Measurements from ENCODE around the gene PEX14.
A peak's percentile ranks its signal among the peaks of the same experiment; 100 is the strongest.

Gene PEX14

DNA sequence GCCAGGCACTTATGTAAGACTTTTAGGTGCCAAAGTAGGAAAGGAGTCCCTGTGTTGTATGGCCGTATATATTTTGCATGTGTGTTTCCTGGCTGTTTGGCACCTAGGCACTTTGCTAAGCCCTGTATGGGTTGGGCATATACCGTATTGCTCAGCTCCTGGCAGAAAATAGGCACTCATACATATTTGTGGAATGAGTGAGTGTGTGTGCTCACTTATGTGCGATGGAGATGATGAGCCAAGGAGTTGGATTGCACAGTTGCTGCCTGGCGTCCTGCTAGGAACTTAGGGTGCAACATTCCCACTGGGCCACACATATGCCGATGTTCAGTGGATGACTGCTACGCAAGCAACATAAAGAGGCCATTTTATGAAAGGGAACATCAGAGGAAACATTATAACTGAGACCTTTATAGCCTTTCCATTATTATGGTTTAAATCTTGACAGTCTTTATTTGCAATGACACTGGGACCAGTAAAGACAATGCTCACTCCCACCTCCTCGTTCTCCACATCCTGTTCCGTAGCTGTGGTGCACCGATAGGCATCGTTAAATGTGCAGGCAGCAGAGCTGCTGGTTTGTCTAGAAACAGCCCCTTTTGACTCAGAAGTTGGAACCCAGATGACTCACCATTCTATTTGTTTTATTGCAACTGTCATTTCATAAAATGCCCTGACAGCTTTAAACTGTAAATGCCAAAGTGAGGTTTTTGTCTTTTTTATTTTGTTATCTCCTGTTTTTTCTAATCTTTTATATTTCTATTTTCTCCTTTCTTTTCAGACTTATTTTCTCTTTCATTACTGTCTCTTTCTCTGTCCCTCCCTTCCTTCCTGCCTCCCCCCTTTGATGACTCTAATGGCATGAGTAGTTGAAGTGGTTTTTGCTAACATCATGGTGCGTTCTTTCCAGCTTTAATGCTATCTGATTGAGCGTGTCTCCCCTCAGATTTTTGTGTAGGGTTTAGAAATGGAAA lies 36.1 kb downstream of the PEX14 start:
- no peak overlapping the region for H3K4me3 ChIP-seq (ENCODE audit: low read depth, low read length)
- no peak overlapping the region for H3K27ac ChIP-seq (ENCODE audit: low read depth, low read length)
- H3K36me3 ChIP-seq (ENCODE audit: control insufficient read depth, insufficient read depth, low read length): no peaks in the 10 kb centered on the region
- no peaks in the 10 kb centered on the region for H3K9me3 ChIP-seq (ENCODE audit: control insufficient read depth, insufficient read depth, low read length)
- H3K9ac ChIP-seq (ENCODE audit: low read depth, low read length): no peak overlapping the region
- peaks cover 31% of the 10 kb centered on the region for H3K4me1 ChIP-seq (ENCODE audit: control insufficient read depth, insufficient read depth, low read length)
- H3K27me3 ChIP-seq (ENCODE audit: control insufficient read depth, insufficient read depth, low read length): no peaks in the 10 kb centered on the region

DNA sequence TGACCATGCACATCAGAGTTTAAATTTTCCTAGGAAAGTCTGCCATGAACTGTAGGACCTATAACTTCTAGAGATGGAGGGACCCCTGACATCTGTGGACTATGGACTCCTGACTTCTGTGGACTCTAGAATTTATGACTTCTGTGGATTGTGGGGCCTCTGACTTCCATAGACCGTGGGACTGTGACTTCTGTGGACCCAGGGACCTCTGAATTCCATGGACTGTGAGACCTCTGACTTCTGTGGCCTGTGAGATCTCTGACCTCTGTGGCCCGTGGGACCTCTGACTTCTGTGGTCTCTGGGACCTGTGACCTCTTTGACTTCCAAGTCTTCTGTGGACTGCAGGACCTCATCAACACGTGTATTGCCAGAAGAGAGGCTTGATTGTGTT lies 36.7 kb downstream of the PEX14 start:
- Histone ChIP-seq H3K4me1 (ENCODE audit: control insufficient read depth, insufficient read depth, low read length) (peaks cover 37% of the 10 kb centered on the region), H3K4me3 (ENCODE audit: low read depth, low read length) (no peak overlapping the region)

DNA sequence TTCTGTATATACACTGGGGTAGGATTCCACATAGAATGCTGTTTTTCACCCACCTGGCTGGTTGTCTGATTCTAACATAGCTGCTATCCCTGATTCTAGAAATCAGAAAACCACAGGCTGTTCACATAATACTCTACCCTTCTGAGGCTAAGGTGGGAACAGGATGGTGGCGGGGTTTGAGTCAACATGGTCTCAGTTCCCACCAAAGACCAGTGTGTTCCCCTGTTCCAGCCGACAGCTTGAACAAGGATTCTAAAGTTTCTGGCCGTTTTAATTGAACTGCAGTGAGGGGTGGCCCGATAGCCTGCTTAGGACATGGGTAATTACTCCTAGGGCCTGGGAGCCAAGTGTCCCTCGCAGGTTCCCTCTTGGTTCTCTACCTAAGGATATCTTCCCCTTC lies 38.4 kb downstream of the PEX14 start:
- H3K27me3 ChIP-seq (ENCODE audit: control insufficient read depth, insufficient read depth, low read length): no peaks in the 10 kb centered on the region
- peak overlapping the region; percentile 58 for H3K27ac ChIP-seq (ENCODE audit: low read depth, low read length)
- H3K4me3 ChIP-seq (ENCODE audit: low read depth, low read length): no peak overlapping the region
- no peaks in the 10 kb centered on the region for H3K9me3 ChIP-seq (ENCODE audit: control insufficient read depth, insufficient read depth, low read length)
- no peaks in the 10 kb centered on the region for H3K36me3 ChIP-seq (ENCODE audit: control insufficient read depth, insufficient read depth, low read length)
- H3K4me1 ChIP-seq (ENCODE audit: control insufficient read depth, insufficient read depth, low read length): peaks cover 54% of the 10 kb centered on the region
- no peak overlapping the region for H3K9ac ChIP-seq (ENCODE audit: low read depth, low read length)

More for the DNA sequence above, 36.7 kb downstream of the PEX14 start:
- H3K36me3 ChIP-seq (ENCODE audit: control insufficient read depth, insufficient read depth, low read length): no peaks in the 10 kb centered on the region
- no peaks in the 10 kb centered on the region for H3K9me3 ChIP-seq (ENCODE audit: control insufficient read depth, insufficient read depth, low read length)
- no peak overlapping the region for H3K27ac ChIP-seq (ENCODE audit: low read depth, low read length)
- no peak overlapping the region for H3K9ac ChIP-seq (ENCODE audit: low read depth, low read length)
- H3K27me3 ChIP-seq (ENCODE audit: control insufficient read depth, insufficient read depth, low read length): no peaks in the 10 kb centered on the region

DNA sequence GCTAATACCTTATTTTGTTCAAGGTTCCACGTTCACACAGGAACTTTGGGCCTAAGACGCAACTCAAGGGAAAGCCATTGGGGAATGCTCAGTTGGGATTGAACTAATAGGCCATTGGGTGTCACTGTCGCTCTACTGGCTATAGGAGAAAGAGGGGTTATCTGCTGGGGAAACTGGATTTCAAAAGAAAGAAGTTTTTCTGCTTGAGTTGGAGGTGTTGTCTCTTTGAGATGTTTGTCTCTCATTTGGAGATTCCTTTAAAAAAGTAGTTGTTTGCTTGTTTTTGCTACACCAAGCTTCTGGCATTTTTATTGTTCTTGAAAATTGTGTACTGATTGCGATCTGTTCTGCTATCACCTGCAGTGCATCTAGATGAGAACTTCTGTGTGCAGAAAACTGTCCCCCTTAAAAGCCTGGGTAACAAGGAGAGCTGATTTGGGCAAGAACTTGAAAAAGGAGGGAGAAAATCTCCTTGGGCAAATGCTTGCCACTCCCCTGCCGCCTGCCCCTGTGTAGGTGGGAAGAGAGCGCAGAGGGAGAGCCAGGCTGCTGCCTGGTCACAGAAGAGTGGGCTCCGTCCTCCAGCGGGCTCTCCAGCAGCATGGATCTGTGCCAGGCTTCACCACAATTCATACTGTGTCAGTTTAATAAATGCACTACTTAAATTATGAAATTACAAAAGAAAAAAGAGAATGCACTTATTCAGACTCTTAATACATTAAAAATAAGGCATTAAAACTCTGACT lies 39.9 kb downstream of the PEX14 start:
- Histone ChIP-seq H3K27ac (ENCODE audit: low read depth, low read length) (no peak overlapping the region), H3K4me1 (ENCODE audit: control insufficient read depth, insufficient read depth, low read length) (peaks cover 62% of the 10 kb centered on the region), H3K9ac (ENCODE audit: low read depth, low read length) (no peak overlapping the region)

DNA sequence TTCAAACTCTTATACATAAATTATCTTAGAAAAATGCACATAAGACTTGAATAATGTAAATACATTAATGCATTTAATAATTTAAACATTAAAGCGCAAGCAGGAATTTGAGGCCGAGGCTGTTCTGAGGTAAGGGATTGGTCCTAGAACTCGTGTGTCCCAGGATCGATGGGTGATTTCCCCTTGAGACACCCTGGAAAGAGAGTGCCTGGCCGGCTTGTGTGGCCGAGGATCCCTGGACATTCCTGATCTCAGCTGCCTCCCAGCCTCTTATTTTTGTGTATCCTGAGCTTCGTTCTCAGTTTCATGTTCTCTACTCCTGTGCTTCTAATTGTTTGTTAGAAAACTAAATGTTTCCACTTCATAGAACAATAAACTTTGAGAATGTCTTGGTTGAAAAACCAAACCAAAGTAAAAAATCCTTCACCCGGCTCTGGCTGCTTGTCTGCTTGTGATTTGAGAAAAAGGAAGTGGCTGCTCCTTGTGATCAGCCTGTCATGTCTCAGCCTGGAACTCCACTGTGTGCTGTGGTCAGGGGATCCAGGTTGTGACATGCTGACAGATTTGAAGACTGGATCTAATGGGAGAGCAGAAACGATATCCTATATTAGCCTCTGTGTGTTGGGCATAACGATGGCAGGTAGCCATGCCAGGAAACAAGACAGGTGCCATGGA lies 40.7 kb downstream of the PEX14 start:
- H3K9me3 ChIP-seq (ENCODE audit: control insufficient read depth, insufficient read depth, low read length): no peaks in the 10 kb centered on the region
- H3K4me3 ChIP-seq (ENCODE audit: low read depth, low read length): no peak overlapping the region
- no peak overlapping the region for H3K9ac ChIP-seq (ENCODE audit: low read depth, low read length)
- H3K4me1 ChIP-seq (ENCODE audit: control insufficient read depth, insufficient read depth, low read length): peaks cover 62% of the 10 kb centered on the region
- no peaks in the 10 kb centered on the region for H3K27me3 ChIP-seq (ENCODE audit: control insufficient read depth, insufficient read depth, low read length)
- H3K27ac ChIP-seq (ENCODE audit: low read depth, low read length): no peak overlapping the region
- no peaks in the 10 kb centered on the region for H3K36me3 ChIP-seq (ENCODE audit: control insufficient read depth, insufficient read depth, low read length)

More for the DNA sequence above, 39.9 kb downstream of the PEX14 start:
- Histone ChIP-seq H3K27me3 (ENCODE audit: control insufficient read depth, insufficient read depth, low read length) (no peaks in the 10 kb centered on the region), H3K36me3 (ENCODE audit: control insufficient read depth, insufficient read depth, low read length) (no peaks in the 10 kb centered on the region), H3K4me3 (ENCODE audit: low read depth, low read length) (no peak overlapping the region), H3K9me3 (ENCODE audit: control insufficient read depth, insufficient read depth, low read length) (no peaks in the 10 kb centered on the region)

DNA sequence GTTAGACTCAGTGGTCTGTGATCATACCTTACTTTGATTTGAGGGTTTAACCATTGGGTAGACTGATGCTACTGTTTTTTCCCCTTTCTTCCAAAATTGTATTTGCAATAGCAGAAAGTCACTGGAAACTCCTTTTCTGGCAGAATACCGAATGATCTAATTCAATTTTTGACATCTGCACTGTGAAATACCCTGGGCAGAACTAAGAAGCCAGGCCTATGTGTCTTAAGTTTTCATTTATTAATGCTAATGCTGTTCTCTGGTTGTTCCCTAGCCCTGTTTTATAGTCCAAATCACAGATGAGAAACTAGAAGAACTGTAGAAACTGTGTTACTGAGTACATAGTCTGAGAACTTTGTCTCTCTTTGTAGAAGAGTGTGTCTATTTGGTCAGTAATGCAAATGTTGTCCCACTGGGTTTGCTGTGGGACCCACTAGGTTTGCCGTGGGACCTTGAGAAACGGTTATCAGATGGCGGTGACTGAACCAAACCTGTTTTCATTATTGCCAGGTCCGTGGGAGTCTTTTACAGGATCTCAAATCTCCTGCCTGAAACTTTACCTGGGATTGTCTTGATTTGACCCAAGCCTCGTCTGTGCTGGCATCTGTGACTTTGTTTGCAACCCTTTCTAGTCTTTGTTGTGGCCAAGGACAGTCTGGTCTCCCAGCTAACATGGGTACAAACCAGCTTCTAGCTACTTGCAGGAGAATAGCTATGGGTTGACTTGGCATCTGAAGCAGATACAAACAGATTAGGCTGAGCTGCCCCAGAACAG lies 41.4 kb downstream of the PEX14 start:
- H3K27ac ChIP-seq (ENCODE audit: low read depth, low read length): no peak overlapping the region
- H3K4me1 ChIP-seq (ENCODE audit: control insufficient read depth, insufficient read depth, low read length): peaks cover 58% of the 10 kb centered on the region
- no peak overlapping the region for H3K4me3 ChIP-seq (ENCODE audit: low read depth, low read length)
- H3K27me3 ChIP-seq (ENCODE audit: control insufficient read depth, insufficient read depth, low read length): no peaks in the 10 kb centered on the region
- no peak overlapping the region for H3K9ac ChIP-seq (ENCODE audit: low read depth, low read length)
- no peaks in the 10 kb centered on the region for H3K36me3 ChIP-seq (ENCODE audit: control insufficient read depth, insufficient read depth, low read length)
- no peaks in the 10 kb centered on the region for H3K9me3 ChIP-seq (ENCODE audit: control insufficient read depth, insufficient read depth, low read length)

DNA sequence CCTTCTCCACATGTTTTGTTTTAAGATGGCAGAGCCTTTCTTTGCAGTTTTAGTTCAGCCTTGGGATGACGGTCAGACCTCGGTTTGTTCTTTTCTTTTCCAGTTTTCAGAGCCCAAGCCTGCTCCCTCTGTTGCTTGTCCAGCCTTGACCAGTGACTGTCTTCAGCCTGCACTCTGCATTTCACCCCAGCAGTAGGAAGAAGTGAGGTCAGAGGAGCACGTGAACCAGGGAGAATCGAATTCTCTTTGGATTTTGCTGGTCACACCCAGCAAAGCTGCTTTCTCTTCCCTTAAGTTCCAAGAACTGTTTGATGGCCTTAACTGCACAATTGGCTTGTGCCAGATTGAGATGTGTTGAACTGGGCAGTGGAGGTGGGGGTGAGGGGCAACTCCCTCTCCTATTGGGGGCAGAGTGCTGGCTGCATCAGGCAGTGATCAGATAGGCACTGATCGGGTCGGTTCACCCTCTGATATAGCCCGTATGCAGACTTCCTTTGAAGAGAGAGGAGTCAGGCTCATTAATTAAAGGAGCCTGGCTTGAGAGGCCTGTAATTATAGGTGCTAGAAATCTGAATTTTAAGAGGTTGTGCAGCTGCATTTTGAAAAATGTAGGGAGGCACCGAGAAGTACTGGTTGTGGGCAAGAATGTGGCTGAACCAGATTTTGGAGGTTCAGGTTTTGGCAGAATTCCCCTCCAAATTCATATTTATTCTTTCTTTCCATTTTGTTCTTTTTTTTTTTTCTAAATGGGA lies 42.4 kb downstream of the PEX14 start:
- Histone ChIP-seq H3K36me3 (ENCODE audit: control insufficient read depth, insufficient read depth, low read length) (no peaks in the 10 kb centered on the region), H3K27ac (ENCODE audit: low read depth, low read length) (no peak overlapping the region), H3K9me3 (ENCODE audit: control insufficient read depth, insufficient read depth, low read length) (no peaks in the 10 kb centered on the region), H3K4me3 (ENCODE audit: low read depth, low read length) (no peak overlapping the region), H3K4me1 (ENCODE audit: control insufficient read depth, insufficient read depth, low read length) (peaks cover 63% of the 10 kb centered on the region), H3K9ac (ENCODE audit: low read depth, low read length) (no peak overlapping the region), H3K27me3 (ENCODE audit: control insufficient read depth, insufficient read depth, low read length) (no peaks in the 10 kb centered on the region)

DNA sequence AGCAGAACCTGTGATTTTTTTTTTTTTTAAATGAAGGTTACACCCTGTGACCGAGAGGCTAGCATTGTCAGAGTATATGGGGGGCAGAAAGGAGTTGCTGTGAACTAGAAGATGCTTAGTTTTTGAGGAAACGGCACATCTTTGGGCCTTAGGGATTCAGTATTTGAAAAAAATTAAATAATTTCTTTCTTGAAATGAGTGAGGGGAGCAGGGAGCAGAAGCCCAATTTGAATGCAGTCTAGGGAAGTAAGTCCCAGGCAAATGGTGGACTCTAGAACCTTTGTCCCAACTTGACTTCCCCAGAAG lies 42.9 kb downstream of the PEX14 start:
- H3K27ac ChIP-seq (ENCODE audit: low read depth, low read length): no peak overlapping the region
- H3K4me3 ChIP-seq (ENCODE audit: low read depth, low read length): no peak overlapping the region
- H3K4me1 ChIP-seq (ENCODE audit: control insufficient read depth, insufficient read depth, low read length): peaks cover 63% of the 10 kb centered on the region
- H3K27me3 ChIP-seq (ENCODE audit: control insufficient read depth, insufficient read depth, low read length): no peaks in the 10 kb centered on the region
- H3K9me3 ChIP-seq (ENCODE audit: control insufficient read depth, insufficient read depth, low read length): no peaks in the 10 kb centered on the region
- no peak overlapping the region for H3K9ac ChIP-seq (ENCODE audit: low read depth, low read length)
- no peaks in the 10 kb centered on the region for H3K36me3 ChIP-seq (ENCODE audit: control insufficient read depth, insufficient read depth, low read length)

DNA sequence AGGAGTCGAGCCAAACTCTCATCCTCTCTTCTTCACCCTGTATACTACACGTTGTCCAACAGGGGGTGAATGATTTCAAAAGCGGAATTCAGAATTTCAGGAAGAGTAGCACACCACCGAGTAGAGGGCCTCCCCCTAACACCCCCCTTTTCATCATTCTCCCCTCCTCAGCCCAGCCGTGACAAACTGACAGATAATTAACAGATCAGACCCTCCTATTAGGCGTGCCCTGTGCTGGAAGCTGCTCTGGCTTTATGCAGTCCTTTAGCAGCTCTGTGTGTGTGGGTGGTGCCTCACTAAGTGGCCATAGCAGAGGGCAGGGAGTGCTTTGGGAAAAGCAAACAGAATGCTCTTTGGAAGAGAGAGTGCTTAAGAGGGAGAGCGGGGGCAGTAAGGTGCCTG lies 44.3 kb downstream of the PEX14 start:
- no peaks in the 10 kb centered on the region for H3K9me3 ChIP-seq (ENCODE audit: control insufficient read depth, insufficient read depth, low read length)
- peak overlapping the region; percentile 19; the same call in 1 of the 2 replicates for H3K4me3 ChIP-seq (ENCODE audit: low read depth, low read length)
- H3K9ac ChIP-seq (ENCODE audit: low read depth, low read length): no peak overlapping the region; the same call in 1 of the 2 replicates
- H3K36me3 ChIP-seq (ENCODE audit: control insufficient read depth, insufficient read depth, low read length): no peaks in the 10 kb centered on the region
- peak overlapping the region; percentile 58 for H3K27ac ChIP-seq (ENCODE audit: low read depth, low read length)
- peaks cover 56% of the 10 kb centered on the region for H3K4me1 ChIP-seq (ENCODE audit: control insufficient read depth, insufficient read depth, low read length)
- H3K27me3 ChIP-seq (ENCODE audit: control insufficient read depth, insufficient read depth, low read length): no peaks in the 10 kb centered on the region

DNA sequence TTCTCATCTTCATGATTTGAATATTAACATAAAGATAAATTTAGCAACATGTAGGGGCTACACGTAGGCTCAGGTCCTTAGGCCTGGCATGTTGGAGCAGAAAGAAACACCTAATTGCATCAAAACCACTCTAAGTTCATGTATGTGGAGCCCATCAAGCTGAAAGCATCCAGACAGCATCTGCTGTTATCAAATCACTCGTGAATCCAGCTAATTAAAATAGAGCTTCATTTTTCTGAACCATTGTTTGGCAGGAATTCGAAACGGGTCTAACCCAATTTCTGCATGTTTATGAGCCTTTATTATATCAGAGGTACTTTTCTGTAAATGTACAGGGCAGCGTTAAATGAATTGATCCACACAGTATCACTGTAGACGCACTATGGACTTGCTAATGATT lies 45.7 kb downstream of the PEX14 start:
- no peaks in the 10 kb centered on the region for H3K36me3 ChIP-seq (ENCODE audit: control insufficient read depth, insufficient read depth, low read length)
- H3K4me1 ChIP-seq (ENCODE audit: control insufficient read depth, insufficient read depth, low read length): peaks cover 46% of the 10 kb centered on the region
- H3K9ac ChIP-seq (ENCODE audit: low read depth, low read length): no peak overlapping the region
- H3K9me3 ChIP-seq (ENCODE audit: control insufficient read depth, insufficient read depth, low read length): no peaks in the 10 kb centered on the region
- H3K27me3 ChIP-seq (ENCODE audit: control insufficient read depth, insufficient read depth, low read length): no peaks in the 10 kb centered on the region
- H3K4me3 ChIP-seq (ENCODE audit: low read depth, low read length): no peak overlapping the region
- H3K27ac ChIP-seq (ENCODE audit: low read depth, low read length): no peak overlapping the region
